HG03469 (cell line): ENCODE results near the gene HAUS3.

Experiments used
- ATAC-seq: cut with Tn5 transposase; IDR thresholded peaks from one replicate; pipeline ENCODE4 v1.9.1; 2021; ENCODE audit warnings: mild to moderate bottlenecking, moderate library complexity, moderate number of reproducible peaks; ENCODE audit not compliant: unreplicated experiment

The HAUS3 gene

GRCh38 chr4:2253160-2254084 lies 11.5 kb upstream of the HAUS3 start:
- ATAC-seq, result no peak

- ATAC-seq, result no peak
Observed at GRCh38 chr4:2252530-2253091, 10.7 kb upstream of the HAUS3 start.

- ATAC-seq, result no peak
Observed at GRCh38 chr4:2251795-2252529, 10.0 kb upstream of the HAUS3 start.

- no peak for ATAC-seq
Observed at GRCh38 chr4:2251073-2251794, 9.3 kb upstream of the HAUS3 start.

GRCh38 chr4:2250357-2251072 lies 8.6 kb upstream of the HAUS3 start:
- no peak for ATAC-seq

GRCh38 chr4:2249526-2250356 lies 7.8 kb upstream of the HAUS3 start:
- no peak for ATAC-seq

- ATAC-seq, result no peak
Observed at GRCh38 chr4:2248821-2249261, 6.9 kb upstream of the HAUS3 start.

- no peak for ATAC-seq
Observed at GRCh38 chr4:2248044-2248780, 6.3 kb upstream of the HAUS3 start.

- ATAC-seq, result no peak
Observed at GRCh38 chr4:2247128-2248043, 5.5 kb upstream of the HAUS3 start.

GRCh38 chr4:2246384-2247127 lies 4.6 kb upstream of the HAUS3 start:
- no peak for ATAC-seq

GRCh38 chr4:2245787-2246275 lies 3.9 kb upstream of the HAUS3 start:
- no peak for ATAC-seq

- ATAC-seq, result no peak
Observed at GRCh38 chr4:2245057-2245786, 3.3 kb upstream of the HAUS3 start.

- ATAC-seq, result no peak
Observed at GRCh38 chr4:2243681-2244380, 1.9 kb upstream of the HAUS3 start.

- no peak for ATAC-seq
Observed at GRCh38 chr4:2241003-2241402, 918 bp downstream of the HAUS3 start.

- ATAC-seq, result no peak
Observed at GRCh38 chr4:2236944-2237666, 4.8 kb downstream of the HAUS3 start.
